ENCODE measurements around the gene LDB2.

GRCh38 chr4:16659079-16659478 lies 239.4 kb downstream of the LDB2 start:
- no peak for TF ChIP-seq CTCF (IDR thresholded peaks at IDR 0.05)
- TF ChIP-seq SREBF2 (IDR thresholded peaks at IDR 0.05): no peak
- TF ChIP-seq POLR2A (IDR thresholded peaks at IDR 0.05; ENCODE audit: low read length): no peak
- no peak for TF ChIP-seq PBX3 (IDR thresholded peaks at IDR 0.05)

All from A549 (cell line).